Measurements from ENCODE around the gene NIN.

Gene NIN

DNA sequence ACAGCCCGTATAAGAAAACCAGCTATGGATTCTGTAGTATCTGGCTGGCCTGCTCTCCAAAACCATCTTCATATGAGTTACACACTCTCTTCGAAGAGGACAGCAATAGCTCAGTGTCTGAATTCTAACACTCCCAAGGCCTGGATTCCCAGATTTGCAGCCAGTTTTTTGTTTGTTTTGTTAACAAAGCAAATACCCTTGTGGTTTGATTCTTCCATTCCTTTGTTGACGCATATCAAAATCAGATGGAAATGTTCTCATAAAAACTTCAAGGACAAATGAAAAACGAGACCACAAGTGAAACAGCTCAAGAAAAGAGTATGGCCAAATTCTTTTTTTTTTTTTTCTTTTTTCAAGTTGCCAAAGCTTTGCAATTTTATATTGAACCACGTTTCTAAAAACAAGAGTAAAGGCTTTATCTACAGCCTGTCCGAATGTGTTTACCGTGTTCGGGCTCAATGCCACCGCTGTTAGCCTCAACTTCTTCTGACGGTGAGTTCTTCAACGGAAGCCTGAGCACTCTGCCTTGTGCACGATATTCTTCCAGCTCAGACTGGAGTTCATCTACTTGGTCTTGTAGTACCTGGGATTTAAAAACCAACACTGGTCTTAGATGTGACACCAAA lies 67.5 kb downstream of the NIN start:
- DNase-seq (ENCODE audit: low read depth in 3 of 3), result no peak

DNA sequence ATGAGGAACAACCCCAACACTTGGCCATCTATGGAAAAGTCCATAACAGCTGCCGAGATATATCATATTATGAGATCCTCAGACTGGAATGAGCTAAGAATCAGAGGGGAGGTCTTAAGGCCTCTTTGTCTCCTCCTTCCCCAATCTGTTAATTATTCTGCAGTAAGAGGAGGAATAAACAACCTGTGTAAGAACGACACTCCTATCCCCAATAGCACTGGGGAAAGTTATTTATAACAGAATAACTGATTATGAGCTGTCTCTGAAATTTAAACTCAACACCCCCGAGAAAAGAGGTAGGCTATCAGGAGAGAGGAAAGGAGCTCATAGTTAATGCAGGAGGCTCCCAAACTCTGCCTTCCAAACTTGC lies 68.0 kb downstream of the NIN start:
- DNase-seq (ENCODE audit: low read depth in 3 of 3), result no peak

DNA sequence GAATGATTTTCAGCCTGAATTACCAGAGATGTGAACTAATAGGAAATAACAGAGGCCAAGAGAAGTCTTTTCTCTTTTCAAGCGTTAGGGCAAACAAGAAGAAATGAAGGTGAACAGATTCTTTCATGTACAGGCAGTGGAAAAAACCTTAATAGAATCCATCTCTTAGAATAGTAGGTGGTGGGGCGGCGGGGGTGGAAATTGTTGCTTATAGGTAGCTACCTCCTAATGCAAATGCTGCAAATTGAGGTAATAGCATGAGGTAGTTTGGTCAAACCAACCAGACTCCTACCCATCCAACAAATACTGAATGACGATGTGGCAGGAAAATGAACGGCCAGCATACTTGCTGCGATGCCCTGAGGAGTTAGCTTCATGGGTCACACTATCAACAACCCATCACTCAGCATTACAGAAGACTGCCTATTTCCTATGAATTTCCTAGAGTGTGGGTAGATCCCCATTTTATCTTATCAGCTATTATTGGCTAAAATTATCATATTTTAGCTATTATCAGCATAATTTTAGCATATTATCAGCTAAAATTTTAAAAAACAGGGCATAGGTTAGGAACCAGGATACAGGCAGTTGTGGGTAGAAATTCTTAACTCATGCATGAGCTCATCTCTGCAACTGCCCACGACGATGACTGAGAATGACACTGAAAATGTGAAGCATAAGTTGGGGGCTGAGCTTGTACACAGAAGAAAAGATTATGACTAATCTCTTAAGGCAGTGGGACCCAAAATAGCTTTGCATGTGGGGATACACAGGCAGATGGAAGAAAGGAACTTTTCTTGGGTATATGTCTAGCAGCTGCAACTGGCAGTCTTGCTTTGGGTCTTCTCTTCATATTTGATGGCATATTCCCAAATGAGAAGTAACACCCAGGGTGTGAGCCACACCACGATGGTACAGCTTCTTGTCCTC lies 68.7 kb downstream of the NIN start:
- peak; percentile 30 to 42 (median 33) for DNase-seq (ENCODE audit: low read depth in 3 of 3)

DNA sequence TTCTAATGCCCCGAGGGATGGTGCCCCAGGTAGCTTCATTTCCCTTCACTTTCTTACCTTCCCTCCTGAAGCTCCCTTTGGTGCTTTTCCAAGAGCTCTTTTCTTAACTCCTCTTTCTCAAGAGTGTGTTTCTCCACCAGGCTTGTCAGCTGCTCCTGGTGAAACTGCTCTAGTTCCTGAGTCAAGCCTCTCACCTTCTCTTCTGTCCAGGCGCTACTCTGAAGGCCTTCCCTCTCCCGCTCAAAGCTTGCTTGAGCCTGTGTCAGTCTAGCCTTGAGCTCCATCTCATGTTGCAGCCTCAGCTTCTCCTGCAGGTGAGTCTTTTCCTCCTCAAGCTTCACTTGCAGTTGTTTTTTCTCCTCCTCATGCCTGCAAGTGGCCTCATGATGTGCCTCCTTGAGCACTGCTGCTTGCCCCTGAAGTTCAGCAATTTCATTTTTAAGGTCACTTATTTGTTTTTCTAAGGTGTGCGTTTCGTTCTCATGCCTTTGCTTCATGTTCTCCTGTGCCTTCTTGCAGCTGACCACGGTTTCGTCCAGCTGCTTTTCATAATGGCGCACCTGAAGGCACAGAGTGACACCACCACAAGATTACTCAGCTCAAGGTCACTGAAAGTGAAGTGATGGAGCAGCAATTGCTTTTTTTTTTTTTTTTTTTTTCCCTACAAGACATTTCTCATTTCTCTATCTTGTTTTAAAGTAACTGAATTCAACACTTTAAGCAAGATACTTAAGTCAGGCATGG lies 71.0 kb downstream of the NIN start:
- no peak for DNase-seq (ENCODE audit: low read depth in 3 of 3)

DNA sequence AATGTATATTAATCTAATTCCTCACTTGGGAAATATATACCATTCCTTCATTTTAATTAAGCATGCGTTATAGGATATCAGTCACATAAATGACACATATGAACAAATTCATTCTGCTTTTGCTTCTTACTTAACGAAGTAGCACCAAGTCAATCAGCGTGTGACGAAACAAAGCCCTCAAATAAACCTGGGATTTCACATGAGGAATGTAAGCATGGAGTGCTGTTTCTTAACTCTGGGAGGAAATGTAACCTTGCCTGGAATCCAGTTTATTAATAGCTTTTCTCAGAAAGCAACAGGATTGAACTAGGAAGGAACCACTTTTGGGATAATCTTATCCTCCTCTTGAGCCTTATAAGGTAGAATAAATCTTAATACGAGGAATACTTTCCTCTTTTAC lies 72.0 kb downstream of the NIN start:
- no peak for DNase-seq (ENCODE audit: low read depth in 3 of 3)

DNA sequence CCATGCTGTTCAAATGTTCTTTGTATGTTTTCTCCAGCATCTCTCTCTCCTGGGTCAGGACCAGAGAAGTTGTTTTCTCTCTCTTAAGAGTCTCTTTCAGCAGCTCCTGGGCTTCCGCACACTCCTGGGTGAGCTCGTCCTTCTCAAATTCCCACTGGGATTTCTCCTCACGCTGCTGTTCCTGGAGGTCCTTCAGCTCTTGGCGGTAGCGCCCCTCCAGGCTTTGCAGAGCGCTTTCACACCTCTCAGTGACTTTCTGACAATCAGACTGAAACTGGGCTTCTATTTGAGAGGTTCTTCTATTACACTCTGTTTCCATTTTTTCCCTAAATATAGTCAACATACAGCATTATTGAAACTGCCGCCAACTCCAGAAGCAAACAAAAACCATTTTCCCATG lies 72.7 kb downstream of the NIN start:
- no peak for DNase-seq (ENCODE audit: low read depth in 3 of 3)

DNA sequence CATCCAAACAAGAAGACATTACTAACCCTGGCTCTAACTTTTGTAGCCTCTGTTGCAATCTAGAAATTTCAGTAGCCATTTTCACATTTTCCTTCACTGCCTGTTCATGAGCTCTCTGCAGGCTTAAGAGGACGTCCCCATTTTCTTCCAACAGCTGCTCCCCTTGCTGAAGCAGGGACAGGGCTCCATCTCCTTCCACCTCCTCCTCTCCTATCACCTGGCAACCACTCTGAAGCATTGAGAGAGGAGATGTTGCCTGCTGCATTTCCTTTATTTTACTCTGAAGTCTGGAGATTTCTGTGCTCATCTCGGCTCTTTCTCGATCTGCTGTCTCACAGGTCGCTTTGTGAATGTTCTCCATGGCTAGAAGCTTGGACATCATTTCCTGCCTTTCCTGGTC lies 73.3 kb downstream of the NIN start:
- DNase-seq (ENCODE audit: low read depth in 3 of 3), result no peak

DNA sequence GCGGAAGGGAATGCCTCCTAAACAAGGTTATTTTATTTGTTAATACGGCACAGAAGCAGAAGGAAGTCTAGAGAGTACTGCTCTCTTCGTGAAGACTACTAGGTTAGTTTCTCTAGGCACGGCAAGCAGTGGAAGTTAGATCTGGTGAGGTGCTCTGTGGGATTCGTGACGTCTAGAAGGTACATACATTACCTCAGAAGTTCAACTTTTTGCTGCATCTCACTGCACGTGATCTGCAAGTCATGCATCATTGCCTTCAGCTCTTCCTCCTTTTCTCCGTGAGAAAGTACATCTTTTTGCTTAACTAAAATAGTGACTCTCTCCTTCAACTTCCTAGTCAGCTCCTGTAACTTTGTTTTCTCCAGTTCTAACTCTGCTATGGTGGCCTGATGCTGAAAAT lies 74.7 kb downstream of the NIN start:
- no peak for DNase-seq (ENCODE audit: low read depth in 3 of 3)

DNA sequence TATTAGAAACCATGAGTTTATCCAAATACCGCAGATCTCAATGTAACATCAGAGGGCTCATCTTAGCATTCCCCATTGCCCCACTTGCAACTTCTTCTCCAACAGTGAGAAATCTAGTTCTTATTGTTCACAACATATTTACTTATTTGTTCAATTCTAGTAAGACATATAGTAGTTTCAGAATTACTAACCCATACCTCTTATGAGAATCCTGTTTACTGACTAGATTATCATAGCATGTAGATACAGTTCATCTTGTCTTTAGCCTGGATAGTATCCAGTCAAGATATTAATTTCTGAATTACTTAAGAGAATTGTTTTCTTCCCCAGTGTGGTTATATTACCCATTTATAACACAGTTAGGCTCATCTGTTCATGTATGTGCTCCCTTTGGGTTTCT lies 80.6 kb downstream of the NIN start:
- no peak for DNase-seq (ENCODE audit: low read depth in 3 of 3)

DNA sequence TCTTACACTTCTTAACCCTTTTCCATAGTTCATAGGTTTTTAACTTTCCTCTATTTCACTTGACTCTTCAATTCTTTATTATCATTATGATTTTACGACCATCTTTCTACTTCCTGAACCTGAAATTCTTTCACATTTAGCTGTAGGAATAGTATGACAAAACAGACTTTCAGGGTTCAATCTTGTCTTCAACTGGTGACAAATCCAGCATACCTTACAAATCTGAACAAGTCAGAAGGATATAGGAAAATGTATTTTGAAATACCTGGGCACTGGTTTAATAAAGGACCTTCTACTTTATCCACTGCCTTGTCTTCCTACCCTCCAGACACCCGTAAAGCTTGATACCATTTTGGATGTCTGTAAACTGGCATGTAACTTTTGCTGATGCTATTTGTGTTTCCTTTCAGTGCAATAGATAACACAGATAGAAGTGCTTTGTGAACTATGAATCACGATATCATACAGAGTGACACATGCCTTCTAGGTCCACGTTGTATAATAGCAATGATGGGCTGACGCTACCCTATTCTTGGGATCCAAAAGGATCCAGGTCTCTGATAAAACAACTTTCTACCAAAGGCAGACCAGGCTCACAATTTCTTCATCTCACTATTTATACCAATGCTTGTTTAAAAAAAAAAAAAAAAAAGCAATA lies 85.4 kb downstream of the NIN start:
- no peak for DNase-seq (ENCODE audit: low read depth in 3 of 3)

DNA sequence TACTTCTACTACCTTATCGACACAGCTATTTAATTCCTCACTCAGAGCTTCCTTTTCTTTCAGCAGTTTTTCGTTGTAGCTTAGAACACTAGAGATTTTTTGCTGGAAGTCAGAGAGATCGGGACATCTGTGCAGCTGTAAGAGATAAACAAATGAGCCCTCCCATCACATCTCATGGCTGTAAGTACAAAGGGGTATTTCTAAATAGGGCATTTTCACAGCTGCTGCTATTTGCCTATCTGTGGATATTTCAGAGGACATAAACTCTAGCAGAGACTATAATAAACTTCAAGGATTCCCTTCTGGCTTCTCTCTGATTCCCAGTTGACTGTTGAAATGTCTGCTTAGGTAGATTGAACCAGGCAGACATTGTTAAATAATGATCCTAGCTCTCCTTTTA lies 86.7 kb downstream of the NIN start:
- DNase-seq (ENCODE audit: low read depth in 3 of 3), result no peak

DNA sequence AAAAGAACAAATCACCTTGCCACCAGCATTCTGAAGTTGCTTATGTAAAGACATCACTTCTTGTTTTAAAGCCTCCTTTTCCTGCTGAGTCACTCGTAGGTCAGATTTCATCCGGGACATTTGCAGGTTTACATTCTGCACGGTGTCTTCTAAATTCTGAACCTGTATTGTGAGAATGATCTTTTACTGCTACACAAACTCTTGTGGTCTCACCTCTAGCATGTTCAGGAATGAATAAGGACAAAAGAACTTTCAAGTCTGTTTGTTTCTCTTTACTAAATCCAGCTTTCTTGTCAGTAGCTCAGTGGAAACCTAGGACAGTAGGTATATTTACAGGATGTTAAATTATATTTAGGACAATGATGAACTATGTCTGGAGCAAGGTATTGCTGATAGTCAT lies 89.4 kb downstream of the NIN start:
- no peak for DNase-seq (ENCODE audit: low read depth in 3 of 3)

DNA sequence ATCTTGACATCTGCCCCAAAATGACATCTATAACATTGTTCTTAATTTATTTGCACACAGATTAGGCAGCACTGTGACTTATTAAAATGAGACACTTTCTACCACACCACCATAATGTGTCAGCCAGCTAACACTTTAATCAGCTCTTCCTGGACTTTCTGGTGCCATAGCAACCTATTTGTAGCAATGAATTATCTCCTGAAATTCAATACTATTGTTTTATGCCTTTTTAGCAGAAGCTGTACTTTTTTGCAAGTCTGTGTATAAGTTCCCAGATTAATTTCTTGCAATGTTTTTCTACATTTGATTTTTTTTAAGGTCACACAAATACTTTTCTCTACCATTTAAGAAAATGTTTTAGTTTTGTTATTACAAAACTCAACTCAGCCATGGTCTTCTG lies 90.1 kb downstream of the NIN start:
- DNase-seq (ENCODE audit: low read depth in 3 of 3), result no peak

DNA sequence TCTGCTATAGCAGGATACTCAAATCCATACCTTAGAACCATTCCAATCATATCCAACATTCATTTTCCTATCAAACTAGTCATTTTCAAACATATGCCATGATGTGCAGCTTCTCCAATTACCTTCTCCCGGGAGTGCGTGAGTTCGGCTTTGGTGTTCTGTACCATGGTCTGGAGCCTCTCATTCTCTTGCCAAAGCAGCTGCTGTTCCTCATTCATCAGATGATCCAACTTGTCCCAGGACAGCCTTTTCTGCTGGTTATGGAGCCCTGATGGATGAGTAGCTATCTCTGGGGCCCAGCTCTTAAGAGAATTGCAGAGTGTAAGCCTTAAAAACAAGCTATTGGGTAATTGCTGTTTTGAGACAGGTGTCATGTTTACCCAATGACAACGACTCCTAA lies 91.8 kb downstream of the NIN start:
- DNase-seq (ENCODE audit: low read depth in 3 of 3), result no peak

DNA sequence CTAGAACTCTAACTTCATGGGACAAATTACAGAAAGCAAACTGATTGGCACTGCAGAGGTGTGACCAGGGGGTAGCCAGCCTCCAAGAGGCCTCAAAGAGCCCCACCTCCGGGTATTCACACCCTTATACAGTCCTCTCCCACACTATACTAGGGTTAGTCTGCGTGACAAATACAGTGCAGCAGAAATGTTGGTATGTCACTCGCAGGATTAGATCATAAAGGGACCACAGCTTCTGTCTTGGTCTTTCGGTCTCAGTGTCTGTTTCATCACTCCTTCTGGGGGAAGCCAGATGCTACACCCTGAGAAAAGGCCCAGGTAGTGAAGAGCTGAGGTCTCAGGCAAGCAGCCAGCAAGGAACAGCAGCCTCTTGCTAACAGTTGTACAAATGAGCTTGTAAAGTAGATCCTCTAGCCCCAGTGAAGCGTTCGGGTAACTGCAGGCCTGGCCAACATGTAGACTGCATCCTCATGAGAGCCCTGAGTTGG lies 94.0 kb downstream of the NIN start:
- peak in 2 of 3 experiments; percentile 18 to 37 for DNase-seq (ENCODE audit: low read depth in 3 of 3)

DNA sequence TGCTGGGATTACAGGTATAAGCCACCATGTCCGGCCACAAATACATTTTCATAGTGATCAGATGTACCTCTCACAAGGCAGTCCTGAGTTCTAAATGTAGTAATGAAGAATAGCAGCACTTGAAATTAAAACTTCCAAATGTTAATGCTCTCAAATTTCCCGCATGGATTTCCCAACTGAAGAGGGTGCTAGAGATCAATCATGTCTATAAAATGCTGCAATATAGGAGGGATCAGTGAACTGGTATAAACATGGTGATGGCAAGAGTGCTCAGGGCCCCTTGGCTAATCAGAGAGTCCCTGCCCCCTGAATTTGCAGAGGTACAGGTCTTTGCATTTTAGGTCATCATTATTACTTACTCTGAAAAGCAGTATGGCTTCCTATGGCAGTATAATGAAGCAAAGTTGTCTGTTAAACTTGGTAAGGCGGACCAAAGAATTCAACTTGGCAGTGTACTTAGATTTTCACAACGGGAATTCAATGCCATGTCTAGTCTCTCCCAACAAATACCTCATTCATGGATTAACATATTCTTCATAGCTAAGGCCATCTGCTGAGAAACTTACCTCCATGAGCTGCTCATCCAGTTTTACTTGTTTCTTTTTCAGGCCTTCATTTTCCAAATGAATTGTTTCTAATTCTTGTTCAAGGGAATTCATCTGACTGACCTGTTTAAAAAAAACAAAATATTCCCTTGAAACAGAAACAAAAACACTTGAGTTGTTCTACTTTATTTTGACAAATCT lies 95.8 kb downstream of the NIN start:
- DNase-seq (ENCODE audit: low read depth in 3 of 3), result no peak

DNA sequence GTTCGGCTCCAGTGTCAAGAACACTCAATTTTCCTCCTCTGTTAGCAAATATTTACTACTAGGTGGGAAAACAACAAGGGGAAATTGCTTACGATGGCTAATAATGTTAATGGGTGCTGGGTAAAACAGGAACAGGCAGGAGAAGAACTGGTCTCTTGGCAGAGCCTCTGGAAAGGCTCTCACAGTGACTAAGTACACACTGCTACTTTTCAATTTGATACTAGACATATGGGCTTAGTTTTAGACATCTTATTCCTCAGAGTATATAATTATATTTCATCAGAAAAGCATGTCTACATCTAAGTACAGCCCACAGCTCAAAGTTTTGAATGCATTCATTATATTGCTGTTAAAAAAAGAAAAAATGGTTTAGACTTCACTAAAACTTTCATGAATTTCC lies 97.5 kb downstream of the NIN start:
- no peak for DNase-seq (ENCODE audit: low read depth in 3 of 3)

DNA sequence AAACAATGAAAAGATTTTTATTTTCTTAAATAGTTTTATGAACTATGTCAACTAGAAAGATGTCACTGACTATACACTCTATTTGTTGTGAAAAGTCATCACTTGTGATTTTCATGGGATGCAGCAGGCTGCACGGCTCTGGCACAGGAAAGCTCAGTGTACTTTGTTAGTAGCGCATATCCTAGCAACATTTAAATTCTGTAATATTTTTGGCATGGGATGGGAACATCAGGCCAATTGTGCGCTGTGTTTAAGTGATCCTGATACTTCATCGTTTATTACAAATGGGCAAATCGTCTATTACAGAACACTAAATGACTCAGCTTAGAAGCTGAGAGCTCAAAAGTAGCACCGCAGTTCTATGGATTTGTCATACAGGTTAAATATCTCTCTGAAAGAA lies 102.1 kb downstream of the NIN start:
- no peak for DNase-seq (ENCODE audit: low read depth in 3 of 3)

DNA sequence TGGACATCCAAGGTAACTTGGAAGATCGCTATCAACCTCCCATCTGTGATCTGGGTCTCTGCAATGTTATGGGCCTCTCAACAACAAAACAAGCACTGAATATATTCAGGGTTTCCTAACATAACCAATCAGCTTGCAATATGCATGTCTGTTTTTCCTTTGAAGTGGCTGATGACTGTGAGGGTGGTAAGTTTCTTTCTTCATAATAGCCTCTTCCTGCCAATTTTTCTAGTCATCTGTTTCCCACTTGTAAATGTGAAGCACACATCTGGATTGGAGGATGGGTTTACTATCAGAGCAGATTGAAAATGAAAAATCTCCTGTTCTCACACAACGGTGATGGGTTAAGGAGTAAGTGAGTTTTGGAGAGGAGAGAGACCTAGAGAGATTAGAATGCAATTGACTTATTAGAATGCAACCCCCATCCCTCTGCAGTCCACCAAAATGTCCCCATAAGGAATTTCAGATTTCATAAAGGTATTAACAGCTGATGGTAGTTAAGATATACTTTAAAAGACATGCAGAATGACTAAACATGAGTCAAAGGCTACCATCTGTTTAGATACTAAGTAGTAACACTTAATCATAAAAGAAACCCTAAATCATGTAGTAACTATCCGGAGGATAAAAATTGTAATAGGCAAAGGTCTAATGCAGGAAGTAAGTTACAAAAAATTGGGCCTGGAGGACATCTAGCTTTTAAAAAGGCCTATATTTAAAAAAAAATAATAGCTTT lies 104.4 kb downstream of the NIN start:
- peak in 1 of 3 experiments; percentile 3 for DNase-seq (ENCODE audit: low read depth in 3 of 3)

DNA sequence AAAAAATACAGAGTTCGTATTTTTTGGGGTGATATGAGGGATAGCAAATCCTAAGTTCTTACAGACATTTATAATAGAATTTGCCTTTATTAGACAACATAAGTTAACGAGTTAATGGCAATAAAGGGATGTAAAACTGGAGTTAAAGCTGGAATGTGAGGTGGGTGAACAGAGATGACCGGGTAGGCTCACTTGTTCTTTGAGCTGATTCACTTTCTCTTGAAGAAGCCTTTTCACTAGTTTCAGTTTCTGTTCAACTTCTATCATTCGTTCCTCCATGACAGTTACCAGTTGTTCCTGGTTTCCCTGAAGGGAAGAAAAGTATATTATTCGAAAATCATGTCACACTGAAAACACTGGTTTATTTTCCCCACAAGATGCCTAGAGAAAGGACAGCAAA lies 105.2 kb downstream of the NIN start:
- DNase-seq (ENCODE audit: low read depth in 3 of 3), result no peak
